ENCODE measurements around the gene SEMA3E.
A peak's percentile ranks its signal among the peaks of the same experiment; 100 is the strongest.

Gene SEMA3E

DNA sequence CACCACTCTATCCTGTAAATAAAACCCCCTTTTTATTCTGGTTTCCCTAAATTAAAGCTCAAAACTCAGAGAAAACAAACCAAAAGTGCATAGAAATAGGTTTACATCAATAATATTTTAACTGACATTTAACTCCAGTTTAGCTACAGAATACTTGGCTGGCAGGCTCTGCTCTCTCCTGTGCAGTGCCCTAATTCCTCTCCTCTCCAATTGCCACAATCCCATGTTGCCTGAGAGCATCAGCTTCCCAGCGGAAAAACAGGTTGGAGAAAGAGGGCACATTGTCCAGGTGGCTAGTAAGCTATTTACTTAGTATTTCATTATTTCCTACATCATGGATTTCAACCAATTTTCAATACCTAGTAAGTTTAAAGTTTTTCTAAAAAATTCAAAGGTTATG is 8.7 kb downstream of the SEMA3E start:
- Histone ChIP-seq H3K4me1 (ENCODE audit: low read length) (no peaks in the 10 kb centered on the region), H3K27me3 (ENCODE audit: low read depth, low read length) (no peaks in the 10 kb centered on the region), H3K36me3 (replicated peaks; ENCODE audit: low read depth, low read length) (no peaks in the 10 kb centered on the region), H3K27ac (ENCODE audit: low read length) (no peak overlapping the region), H3K9me3 (ENCODE audit: insufficient read depth, low read length) (no peaks in the 10 kb centered on the region), H3K4me2 (ENCODE audit: low read length) (no peak overlapping the region), H3K79me2 (ENCODE audit: low read length) (no peaks in the 10 kb centered on the region), H2AFZ (ENCODE audit: low read depth, low read length) (0 out of 2 replicates have a peak overlapping the region, but pooled peaks have one; percentile 8), H3K9ac (ENCODE audit: low read length) (no peak overlapping the region), H4K20me1 (ENCODE audit: insufficient read depth, low read length) (no peaks in the 10 kb centered on the region), H3K4me3 (ENCODE audit: low read length) (no peak overlapping the region)
- TF ChIP-seq, protein P1, sequence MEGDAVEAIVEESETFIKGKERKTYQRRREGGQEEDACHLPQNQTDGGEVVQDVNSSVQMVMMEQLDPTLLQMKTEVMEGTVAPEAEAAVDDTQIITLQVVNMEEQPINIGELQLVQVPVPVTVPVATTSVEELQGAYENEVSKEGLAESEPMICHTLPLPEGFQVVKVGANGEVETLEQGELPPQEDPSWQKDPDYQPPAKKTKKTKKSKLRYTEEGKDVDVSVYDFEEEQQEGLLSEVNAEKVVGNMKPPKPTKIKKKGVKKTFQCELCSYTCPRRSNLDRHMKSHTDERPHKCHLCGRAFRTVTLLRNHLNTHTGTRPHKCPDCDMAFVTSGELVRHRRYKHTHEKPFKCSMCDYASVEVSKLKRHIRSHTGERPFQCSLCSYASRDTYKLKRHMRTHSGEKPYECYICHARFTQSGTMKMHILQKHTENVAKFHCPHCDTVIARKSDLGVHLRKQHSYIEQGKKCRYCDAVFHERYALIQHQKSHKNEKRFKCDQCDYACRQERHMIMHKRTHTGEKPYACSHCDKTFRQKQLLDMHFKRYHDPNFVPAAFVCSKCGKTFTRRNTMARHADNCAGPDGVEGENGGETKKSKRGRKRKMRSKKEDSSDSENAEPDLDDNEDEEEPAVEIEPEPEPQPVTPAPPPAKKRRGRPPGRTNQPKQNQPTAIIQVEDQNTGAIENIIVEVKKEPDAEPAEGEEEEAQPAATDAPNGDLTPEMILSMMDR (IDR thresholded peaks at IDR 0.05; ENCODE audit: low read depth, low read length), result no peak

DNA sequence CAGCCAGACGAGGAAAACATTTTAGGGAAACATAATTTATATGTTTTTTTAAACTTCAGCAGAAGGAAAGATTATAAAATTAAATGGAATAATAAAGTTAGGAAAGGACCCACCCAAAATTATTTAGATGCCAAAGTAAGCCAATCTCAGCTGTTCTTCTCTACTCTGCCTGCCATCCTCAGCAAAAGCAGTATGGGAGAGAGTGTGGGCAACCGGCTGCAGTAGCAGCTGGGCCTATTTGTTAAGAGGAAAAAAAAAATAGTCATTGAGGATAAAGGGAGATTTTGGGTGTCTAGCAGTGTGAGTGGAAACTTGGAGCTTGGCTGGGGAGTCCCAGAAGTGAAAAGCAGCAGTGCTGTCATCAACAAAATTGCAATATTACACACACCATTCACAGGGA is 15.4 kb downstream of the SEMA3E start:
- H3K9ac ChIP-seq (ENCODE audit: low read length), result no peak overlapping the region

DNA sequence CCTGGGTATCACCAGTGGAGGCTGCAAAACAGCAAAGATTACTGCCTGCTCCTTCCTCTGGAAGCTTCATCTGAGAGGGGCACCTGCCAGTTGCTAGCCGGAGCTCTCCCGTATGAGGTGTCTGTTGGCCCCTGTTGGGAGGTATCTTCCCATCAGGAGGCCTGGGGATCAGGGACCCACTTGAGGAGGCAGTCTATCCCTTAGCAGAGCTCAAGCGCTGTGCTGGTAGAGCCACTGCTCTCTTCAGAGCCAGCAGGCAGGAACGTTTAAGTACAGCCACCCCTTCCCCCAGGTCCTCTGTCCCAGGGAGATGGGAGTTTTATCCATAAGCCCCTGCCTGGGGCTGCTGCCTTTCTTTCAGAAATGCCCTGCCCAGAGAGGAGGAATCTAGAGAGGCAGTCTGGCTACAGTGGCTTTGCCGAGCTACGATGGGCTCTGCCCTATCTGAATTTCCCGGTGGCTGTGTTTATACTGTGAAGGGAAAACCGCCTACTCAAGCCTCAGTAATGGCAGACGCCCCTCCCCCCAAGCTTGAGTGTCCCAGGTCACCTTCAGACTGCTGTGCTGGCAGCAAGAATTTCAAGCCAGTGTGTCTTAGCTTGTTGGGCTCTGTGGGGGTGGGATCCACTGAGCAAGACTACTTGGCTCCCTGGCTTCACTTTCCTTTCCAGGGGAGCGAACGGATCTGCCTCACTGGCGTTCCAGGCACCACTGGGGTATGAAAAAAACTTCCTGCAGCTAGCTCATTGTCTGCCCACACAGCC is 19.6 kb downstream of the SEMA3E start:
- H2AFZ ChIP-seq (ENCODE audit: low read depth, low read length), result no peak overlapping the region
- TF ChIP-seq EZH2phosphoT487 (IDR thresholded peaks at IDR 0.05; ENCODE audit: low read depth), result no peak
- TF ChIP-seq, protein P1 (IDR thresholded peaks at IDR 0.05; ENCODE audit: low read depth, low read length), result no peak

More for the DNA sequence above, 15.4 kb downstream of the SEMA3E start:
- no peak overlapping the region for H3K4me2 ChIP-seq (ENCODE audit: low read length)
- no peak overlapping the region for H2AFZ ChIP-seq (ENCODE audit: low read depth, low read length)
- TF ChIP-seq EZH2phosphoT487 (IDR thresholded peaks at IDR 0.05; ENCODE audit: low read depth), result no peak
- TF ChIP-seq, protein P1 (IDR thresholded peaks at IDR 0.05; ENCODE audit: low read depth, low read length), result no peak
- H3K9me3 ChIP-seq (ENCODE audit: insufficient read depth, low read length), result no peaks in the 10 kb centered on the region
- no peaks in the 10 kb centered on the region for H3K27me3 ChIP-seq (ENCODE audit: low read depth, low read length)
- H3K27ac ChIP-seq (ENCODE audit: low read length), result no peak overlapping the region
- no peak overlapping the region for H3K4me3 ChIP-seq (ENCODE audit: low read length)
- no peaks in the 10 kb centered on the region for H3K79me2 ChIP-seq (ENCODE audit: low read length)
- no peaks in the 10 kb centered on the region for H3K4me1 ChIP-seq (ENCODE audit: low read length)
- H4K20me1 ChIP-seq (ENCODE audit: insufficient read depth, low read length), result no peaks in the 10 kb centered on the region
- no peaks in the 10 kb centered on the region for H3K36me3 ChIP-seq (replicated peaks; ENCODE audit: low read depth, low read length)

DNA sequence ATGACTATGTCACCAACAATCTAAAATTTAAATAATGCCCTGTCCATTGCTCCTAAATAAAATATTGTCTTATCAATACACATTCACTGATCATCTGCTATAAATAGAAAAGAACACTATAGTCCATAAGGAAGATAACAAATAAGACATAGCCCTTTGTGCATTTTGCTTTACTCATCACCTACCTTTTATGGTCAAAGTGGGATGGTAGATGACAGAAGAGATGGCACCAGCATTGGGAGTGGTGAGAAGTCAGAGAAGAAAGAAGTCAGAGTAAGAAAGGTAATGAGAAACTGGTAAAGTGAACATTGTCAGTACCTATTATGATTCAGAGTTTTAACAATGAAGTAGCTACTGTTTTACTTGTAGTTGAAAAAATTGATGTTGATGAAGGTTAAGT is 31.1 kb downstream of the SEMA3E start:
- H3K27me3 ChIP-seq (ENCODE audit: low read depth, low read length), result no peaks in the 10 kb centered on the region
- H3K36me3 ChIP-seq (replicated peaks; ENCODE audit: low read depth, low read length), result no peaks in the 10 kb centered on the region
- H3K4me1 ChIP-seq (ENCODE audit: low read length), result peaks cover 8% of the 10 kb centered on the region
- H3K4me3 ChIP-seq (ENCODE audit: low read length), result no peak overlapping the region
- no peak overlapping the region for H2AFZ ChIP-seq (ENCODE audit: low read depth, low read length)
- no peak overlapping the region for H3K9ac ChIP-seq (ENCODE audit: low read length)
- no peaks in the 10 kb centered on the region for H3K79me2 ChIP-seq (ENCODE audit: low read length)
- H3K27ac ChIP-seq (ENCODE audit: low read length), result no peak overlapping the region
- TF ChIP-seq, protein P1 (IDR thresholded peaks at IDR 0.05; ENCODE audit: low read depth, low read length), result no peak
- no peak for TF ChIP-seq EZH2phosphoT487 (IDR thresholded peaks at IDR 0.05; ENCODE audit: low read depth)
- no peaks in the 10 kb centered on the region for H3K9me3 ChIP-seq (ENCODE audit: insufficient read depth, low read length)
- H3K4me2 ChIP-seq (ENCODE audit: low read length), result no peak overlapping the region
- no peaks in the 10 kb centered on the region for H4K20me1 ChIP-seq (ENCODE audit: insufficient read depth, low read length)

More for the DNA sequence above, 19.6 kb downstream of the SEMA3E start:
- Histone ChIP-seq H3K9me3 (ENCODE audit: insufficient read depth, low read length) (no peaks in the 10 kb centered on the region), H3K36me3 (replicated peaks; ENCODE audit: low read depth, low read length) (no peaks in the 10 kb centered on the region), H3K27ac (ENCODE audit: low read length) (no peak overlapping the region), H4K20me1 (ENCODE audit: insufficient read depth, low read length) (no peaks in the 10 kb centered on the region), H3K4me3 (ENCODE audit: low read length) (no peak overlapping the region), H3K27me3 (ENCODE audit: low read depth, low read length) (no peaks in the 10 kb centered on the region), H3K79me2 (ENCODE audit: low read length) (no peaks in the 10 kb centered on the region), H3K4me1 (ENCODE audit: low read length) (no peaks in the 10 kb centered on the region), H3K4me2 (ENCODE audit: low read length) (no peak overlapping the region), H3K9ac (ENCODE audit: low read length) (no peak overlapping the region)
